GM18498 (cell line): ENCODE data around the gene CFAP157.

Experiments
- ATAC-seq: cut with Tn5 transposase; IDR thresholded peaks from one replicate; pipeline ENCODE4 v1.9.1; 2021; ENCODE audit warnings: mild to moderate bottlenecking, moderate library complexity; ENCODE audit not compliant: unreplicated experiment

CFAP157 gene

GRCh38 chr9:127714951-127715469 lies 8.2 kb downstream of the CFAP157 start:
- ATAC-seq: peak; percentile 18

GRCh38 chr9:127715470-127716337 lies 8.9 kb downstream of the CFAP157 start, which contains the start of the genes PTRH1 and TTC16:
Gene PTRH1 (minus strand): TSS chr9:127715663. CDS start chr9:127715639, 24 bp downstream.
Gene TTC16 (plus strand): TSS chr9:127716079. CDS start chr9:127716146, 67 bp downstream.
- ATAC-seq: peak; percentile 92

DNA sequence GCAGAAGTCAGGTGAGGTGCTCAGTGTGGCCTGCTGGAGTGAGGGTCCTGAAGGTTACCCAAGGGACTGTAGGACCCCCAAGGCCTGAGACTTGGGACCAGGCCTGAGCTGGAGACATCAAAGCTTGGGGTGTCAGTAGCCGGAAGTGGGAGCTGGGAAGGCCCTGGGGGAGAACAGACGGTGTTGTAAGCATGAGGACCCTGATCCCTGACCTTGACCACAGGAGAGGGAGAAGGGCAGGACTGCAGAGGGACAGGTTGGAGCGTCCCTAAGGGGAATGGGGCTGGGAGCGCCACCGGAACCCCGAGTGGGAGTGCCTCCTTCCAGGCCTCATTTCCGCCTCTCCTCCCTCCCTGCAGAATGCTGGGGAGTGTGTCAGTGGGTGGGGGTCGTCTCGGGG lies 9.6 kb downstream of the CFAP157 start:
- no peak for ATAC-seq

DNA sequence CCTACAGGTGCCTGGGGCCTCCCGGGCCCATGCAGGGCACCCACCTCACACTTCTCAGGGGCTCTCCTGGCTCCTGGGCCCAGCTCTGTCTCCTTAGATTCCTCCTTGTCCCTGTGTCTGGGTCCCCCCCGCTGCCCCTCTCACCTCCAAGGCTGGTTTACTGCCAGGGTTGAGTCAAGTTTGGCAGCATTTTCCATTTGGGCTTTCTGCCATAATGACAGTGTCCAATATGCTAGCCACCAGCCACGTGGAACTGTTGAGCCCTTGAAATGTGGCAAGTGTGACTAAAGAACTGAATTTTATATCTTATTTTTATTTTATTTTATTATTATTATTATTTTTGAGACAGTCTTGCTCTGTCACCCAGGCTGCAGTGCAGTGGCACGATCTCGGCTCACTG lies 11.0 kb downstream of the CFAP157 start:
- no peak for ATAC-seq

DNA sequence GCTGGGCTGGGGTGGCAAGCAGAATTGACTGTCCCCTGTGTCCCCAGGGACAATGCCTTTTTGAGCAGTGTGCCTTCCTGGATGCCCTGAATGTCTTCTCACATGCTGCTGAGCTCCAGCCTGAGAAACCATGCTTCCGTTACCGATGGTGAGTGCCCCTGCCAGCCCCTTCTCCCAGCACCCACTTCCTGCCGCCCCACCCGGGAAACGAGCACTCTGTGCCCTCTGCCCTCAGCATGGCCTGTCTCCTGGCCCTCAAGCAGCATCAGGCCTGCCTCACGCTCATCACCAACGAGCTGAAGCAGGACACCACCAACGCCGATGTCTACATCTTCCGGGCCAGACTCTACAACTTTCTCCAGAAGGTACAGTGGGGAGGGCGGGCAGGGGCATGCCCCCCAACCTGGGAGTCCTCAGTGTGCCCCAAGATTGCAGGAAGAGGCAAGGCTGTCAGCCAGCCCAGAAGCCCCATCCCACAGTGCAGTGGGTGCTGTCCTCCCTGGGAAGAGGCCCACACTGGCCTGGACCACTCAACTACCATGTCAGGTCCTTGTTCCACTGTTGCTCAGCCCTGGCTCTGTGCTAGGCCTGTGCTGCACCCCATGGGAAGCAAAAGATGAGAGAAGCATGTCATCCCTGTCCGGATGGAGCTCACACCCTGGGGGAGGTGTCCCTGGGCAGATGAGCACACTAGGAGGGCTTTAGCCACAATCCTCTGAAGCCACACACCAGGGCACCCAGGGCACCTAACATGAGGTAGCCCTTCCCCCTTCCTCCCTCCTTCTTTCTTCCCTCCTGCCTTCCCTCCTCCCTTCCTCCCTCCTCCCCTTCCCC lies 13.5 kb downstream of the CFAP157 start:
- no peak for ATAC-seq

- ATAC-seq: no peak
Measured at GRCh38 chr9:127720865-127721227, 14.1 kb downstream of the CFAP157 start.

GRCh38 chr9:127721391-127721821 lies 14.6 kb downstream of the CFAP157 start:
- no peak for ATAC-seq

DNA sequence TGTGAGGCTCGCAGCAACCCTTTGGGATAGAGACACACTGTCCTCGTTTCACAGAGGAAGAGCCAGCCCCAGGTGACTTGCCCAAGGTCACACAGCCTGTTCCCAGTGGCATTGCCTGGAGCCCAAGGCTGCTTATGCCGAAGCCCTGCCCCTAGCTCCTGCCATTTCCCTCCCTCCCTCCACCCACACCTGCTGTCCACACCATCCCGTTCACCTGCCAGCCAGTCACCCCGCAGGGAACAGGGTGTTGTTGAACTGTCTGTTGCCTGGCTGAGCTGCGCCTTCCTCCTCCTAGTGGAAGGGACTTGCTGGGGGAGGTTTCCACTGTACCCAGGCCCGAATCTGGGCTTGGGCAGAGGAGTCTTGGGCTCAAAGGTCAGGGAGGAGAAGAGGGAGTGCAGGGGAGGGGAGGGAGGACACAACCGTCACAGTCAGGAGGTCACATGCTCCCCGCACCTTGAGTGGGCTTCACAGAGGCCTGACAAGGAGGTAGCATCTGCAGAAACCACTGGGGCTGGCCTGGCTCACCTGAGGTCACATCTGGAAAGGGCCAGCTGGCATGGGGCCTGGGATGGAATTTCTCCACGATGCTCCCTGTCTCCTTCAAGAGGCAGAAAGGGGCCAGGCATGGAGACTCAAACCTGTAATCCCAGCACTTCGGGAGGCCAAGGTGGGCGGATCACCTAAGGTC lies 15.4 kb downstream of the CFAP157 start:
- ATAC-seq: no peak

DNA sequence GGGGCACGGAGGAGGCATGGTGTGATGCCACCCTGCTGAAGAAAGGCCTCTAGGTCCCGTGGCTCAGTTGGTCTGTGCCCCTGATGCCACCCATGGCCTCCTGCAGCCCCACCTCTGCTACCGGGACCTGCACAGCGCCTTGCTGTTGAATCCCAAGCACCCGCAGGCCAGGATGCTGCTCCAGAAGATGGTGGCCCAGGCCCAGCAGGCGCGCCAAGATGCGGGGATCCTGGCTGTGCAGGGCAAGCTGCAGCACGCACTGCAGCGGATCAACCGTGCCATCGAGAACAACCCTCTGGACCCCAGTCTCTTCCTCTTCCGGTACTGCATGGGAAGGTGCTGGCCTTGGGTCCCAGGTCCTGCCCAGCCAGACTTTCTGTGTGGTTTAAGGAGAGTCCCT lies 16.2 kb downstream of the CFAP157 start:
- ATAC-seq: no peak

GRCh38 chr9:127723444-127723843 lies 16.7 kb downstream of the CFAP157 start:
- no peak for ATAC-seq

DNA sequence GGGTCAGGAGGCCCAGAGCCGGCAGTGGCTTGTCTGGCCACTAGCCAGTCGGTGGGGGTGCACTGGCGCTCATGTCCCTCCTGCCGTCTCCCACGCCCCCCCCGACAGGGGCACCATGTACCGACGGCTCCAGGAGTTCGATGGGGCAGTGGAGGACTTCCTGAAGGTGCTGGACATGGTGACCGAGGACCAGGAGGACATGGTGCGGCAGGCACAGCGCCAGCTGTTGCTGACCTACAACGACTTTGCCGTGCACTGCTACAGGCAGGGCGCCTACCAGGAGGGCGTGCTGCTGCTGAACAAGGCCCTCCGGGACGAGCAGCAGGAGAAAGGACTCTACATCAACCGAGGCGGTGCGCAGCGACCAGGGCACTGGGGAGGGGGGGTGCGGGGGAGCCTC lies 17.2 kb downstream of the CFAP157 start:
- ATAC-seq: no peak

- ATAC-seq: no peak
Measured at GRCh38 chr9:127726871-127727270, 20.1 kb downstream of the CFAP157 start.

DNA sequence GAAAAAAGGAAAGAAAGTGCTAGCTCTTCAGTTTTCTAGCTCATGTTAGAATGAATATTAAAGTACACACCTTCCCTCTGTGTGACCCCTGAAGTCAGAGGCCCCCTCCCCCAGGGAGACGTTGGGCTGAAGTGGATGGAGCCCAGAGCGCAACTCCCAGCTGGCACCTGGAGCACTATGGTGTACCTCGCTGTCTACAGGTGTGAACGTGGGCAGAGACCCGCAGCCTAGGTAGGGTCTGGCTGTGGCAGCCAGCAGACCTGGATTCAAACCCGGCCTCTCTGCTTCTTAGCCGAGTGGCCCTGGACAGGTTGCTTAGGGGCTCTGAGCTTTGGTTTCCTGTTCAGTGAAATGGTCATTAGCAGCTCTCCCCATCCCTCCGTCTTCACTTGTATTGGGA lies 22.0 kb downstream of the CFAP157 start:
- ATAC-seq: no peak

DNA sequence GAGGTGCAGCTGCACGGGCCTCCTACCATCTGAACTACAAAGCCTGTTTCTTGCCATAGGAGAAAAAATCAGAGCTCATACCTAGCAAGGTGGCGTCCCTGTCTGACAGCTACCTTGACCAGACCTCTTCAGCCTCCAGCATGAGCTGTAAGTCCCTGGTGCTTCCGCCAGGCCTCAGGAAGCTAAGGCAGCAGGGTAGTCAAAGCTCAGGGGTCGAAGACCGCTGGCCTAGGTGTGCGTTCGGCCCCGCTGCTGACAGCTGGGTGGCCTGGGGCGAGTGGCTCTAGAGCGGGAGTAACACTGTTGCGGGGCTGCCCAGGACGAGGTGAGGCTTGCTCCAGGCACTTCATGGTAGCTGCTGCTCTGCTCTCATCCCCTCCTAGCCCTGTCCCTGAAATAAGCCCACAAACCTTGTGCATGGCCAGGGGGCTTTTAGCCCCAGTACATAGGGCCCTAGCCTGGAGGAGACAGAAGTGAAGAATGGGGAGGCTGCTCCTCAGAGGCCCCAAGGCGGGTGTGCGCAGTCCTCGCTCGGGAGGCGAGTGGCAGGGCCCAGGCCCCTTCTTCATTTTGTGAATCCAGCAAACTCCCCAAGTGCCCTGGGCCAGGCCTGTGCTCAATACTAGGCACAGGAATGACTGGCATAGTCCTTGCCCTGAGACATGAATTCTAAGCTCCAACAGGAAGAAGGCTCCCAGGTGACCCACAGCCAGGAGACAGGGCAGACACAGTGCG lies 22.9 kb downstream of the CFAP157 start:
- no peak for ATAC-seq

DNA sequence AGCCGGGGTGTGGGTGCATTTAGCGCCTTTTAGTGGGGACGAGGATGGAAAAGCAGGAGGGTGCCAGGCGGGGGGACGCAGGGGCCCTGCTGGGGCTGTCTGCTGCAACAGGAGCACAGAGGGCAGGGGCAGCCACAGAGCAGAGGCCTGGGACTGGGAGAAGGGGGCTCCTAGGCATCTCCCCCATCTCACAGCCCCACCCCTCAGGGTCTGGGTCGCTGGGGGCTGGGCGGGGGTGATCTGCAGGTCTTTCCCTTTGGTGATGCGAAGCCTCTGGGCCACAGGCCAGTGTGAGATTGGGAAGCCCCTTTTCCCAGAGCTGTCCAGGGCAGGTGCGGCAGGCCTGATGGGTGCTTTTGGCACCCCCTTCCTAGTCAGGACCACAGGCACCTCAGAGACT lies 23.5 kb downstream of the CFAP157 start:
- no peak for ATAC-seq

DNA sequence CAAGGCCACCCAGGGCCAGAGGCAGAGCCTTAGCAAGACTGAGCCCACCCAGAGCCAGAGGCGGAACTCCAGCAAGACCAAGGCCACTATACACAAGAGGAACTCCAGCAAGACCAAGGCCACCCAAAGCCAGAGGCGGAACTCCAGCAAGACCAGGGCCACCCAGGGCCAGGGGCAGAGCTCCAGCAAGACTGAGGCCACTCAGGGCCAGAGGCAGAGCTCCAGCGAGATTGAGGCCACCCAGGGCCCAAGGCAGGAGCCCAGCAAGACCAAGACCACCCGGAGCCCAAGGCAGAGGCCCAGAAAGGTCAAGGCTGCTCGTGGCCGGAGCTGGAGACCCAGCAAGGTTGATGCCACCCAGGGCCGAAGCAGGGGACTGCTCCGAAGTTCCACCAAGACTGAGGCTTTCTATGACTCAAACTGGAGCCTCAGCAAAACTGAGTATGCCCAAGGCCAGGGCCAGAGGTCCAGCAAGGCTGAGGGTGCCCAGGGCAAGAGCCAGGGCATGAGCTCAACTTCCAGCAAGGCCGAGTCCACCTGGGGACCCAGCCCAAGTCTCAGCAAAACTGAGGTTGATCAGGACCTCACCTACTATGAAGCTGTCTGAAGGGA lies 24.1 kb downstream of the CFAP157 start:
- ATAC-seq: no peak

DNA sequence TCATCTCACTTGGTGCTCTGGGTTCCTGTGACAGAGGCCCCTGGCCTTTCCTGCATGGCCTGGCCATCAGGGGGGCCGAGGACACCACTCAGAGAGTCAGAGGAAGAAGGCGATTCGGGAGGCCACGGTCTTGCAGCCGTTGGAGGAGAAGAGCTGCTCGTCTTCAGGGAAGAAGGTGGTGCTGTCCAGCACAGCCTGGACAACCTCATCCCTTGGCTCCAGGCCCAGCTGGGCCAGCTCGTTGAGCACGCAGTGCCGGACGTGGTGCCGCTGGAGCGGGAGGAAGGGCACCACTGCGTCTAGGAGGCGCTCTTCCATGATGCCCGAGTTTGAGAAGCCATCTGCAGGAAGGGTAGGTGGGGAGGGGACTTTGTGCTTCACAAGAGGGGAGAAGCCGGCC lies 25.1 kb downstream of the CFAP157 start:
- ATAC-seq: no peak

DNA sequence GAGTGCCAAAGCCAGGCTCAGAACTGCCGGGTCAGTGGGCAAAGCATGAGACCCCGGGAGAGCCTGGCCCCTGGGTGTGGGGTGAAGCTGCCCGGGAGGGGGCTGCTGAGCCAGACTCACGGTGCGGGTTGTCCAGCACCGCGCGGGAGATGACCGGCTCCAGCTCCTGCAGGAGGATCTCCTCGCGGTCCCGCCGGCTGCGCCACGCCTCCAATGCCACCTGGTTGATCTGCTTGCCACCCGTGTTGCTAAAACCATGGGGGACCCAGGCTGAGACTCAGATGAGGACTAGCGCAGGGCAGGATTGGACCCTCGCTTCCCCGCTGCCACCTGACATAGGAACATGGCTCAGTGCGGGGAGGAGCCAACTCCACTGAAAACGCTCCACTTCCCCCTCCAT lies 25.7 kb downstream of the CFAP157 start:
- no peak for ATAC-seq

GRCh38 chr9:127733614-127734013 lies 26.8 kb downstream of the CFAP157 start:
- ATAC-seq: no peak

GRCh38 chr9:127734247-127734746 lies 27.5 kb downstream of the CFAP157 start:
- ATAC-seq: no peak
